ENCODE data around the gene FBXO34. TPM values are rescaled to one million over a fixed set of nuclear protein-coding genes. Genes with fewer than 3 reads are reported as not detected.

The FBXO34 gene
- polyA plus RNA-seq, 3 donors from 2014 or later, result 25.0 to 38.2 (median 38.1) TPM

GRCh38 chr14:55347748-55348147 lies 76.5 kb downstream of the FBXO34 start:
- H3K36me3 Mint-ChIP-seq, result peaks cover 0 to 21% (median 6%) of the 10 kb centered on the region in 3 donors
- peaks cover 0 to 2% (median 0%) of the 10 kb centered on the region in 3 donors for H3K27me3 Mint-ChIP-seq (ENCODE audit: low read depth in 3 of 3)
- no peak for DNase-seq
- H3K9me3 Mint-ChIP-seq, result no peaks in the 10 kb centered on the region
- peaks cover 40 to 81% of the 10 kb centered on the region in 2 donors for H3K4me1 Mint-ChIP-seq
- no peak overlapping the region for H3K4me3 Mint-ChIP-seq
- peak overlapping the region in 4 of 6 donors; percentile 3 to 43 (median 9) for H3K27ac Mint-ChIP-seq

- peaks cover 0 to 3% (median 1%) of the 10 kb centered on the region in 3 donors for H3K27me3 Mint-ChIP-seq (ENCODE audit: low read depth in 3 of 3)
- H3K36me3 Mint-ChIP-seq, result peaks cover 0 to 21% (median 6%) of the 10 kb centered on the region in 3 donors
- peak overlapping the region in 4 of 6 donors; percentile 7 to 28 (median 26) for H3K27ac Mint-ChIP-seq
- no peaks in the 10 kb centered on the region for H3K9me3 Mint-ChIP-seq
- peaks cover 46 to 85% of the 10 kb centered on the region in 2 donors for H3K4me1 Mint-ChIP-seq
- H3K4me3 Mint-ChIP-seq, result no peak overlapping the region
- no peak for DNase-seq
Observed at GRCh38 chr14:55348766-55349453, 77.7 kb downstream of the FBXO34 start.

- H3K27ac Mint-ChIP-seq, result peak overlapping the region in 3 of 6 donors; percentile 9 to 28 (median 25)
- DNase-seq, result no peak
- H3K4me1 Mint-ChIP-seq, result peaks cover 46 to 85% of the 10 kb centered on the region in 2 donors
- peaks cover 0 to 4% (median 1%) of the 10 kb centered on the region in 3 donors for H3K27me3 Mint-ChIP-seq (ENCODE audit: low read depth in 3 of 3)
- H3K4me3 Mint-ChIP-seq, result no peak overlapping the region
- H3K9me3 Mint-ChIP-seq, result no peaks in the 10 kb centered on the region
- peaks cover 0 to 21% (median 6%) of the 10 kb centered on the region in 3 donors for H3K36me3 Mint-ChIP-seq
Observed at GRCh38 chr14:55349565-55349964, 78.3 kb downstream of the FBXO34 start.

GRCh38 chr14:55350461-55350860 lies 79.2 kb downstream of the FBXO34 start:
- Mint-ChIP-seq H3K36me3 (peaks cover 0 to 21% (median 6%) of the 10 kb centered on the region in 3 donors), H3K9me3 (no peaks in the 10 kb centered on the region), H3K4me1 (peaks cover 45 to 85% of the 10 kb centered on the region in 2 donors), H3K4me3 (no peak overlapping the region), H3K27me3 (ENCODE audit: low read depth in 3 of 3) (peaks cover 0 to 4% (median 1%) of the 10 kb centered on the region in 3 donors), H3K27ac (peak overlapping the region in 4 of 6 donors; percentile 32 to 69 (median 44))
- no peak for DNase-seq

GRCh38 chr14:55351111-55351510 lies 79.9 kb downstream of the FBXO34 start:
- H3K27ac Mint-ChIP-seq, result peak overlapping the region in 4 of 6 donors; percentile 23 to 86 (median 54)

GRCh38 chr14:55352201-55352600 lies 81.0 kb downstream of the FBXO34 start:
- no peaks in the 10 kb centered on the region for H3K9me3 Mint-ChIP-seq
- peaks cover 0 to 4% (median 1%) of the 10 kb centered on the region in 3 donors for H3K27me3 Mint-ChIP-seq (ENCODE audit: low read depth in 3 of 3)
- peaks cover 35 to 67% of the 10 kb centered on the region in 2 donors for H3K4me1 Mint-ChIP-seq
- peaks cover 0 to 21% (median 6%) of the 10 kb centered on the region in 3 donors for H3K36me3 Mint-ChIP-seq
- DNase-seq, result no peak
- H3K4me3 Mint-ChIP-seq, result no peak overlapping the region
- H3K27ac Mint-ChIP-seq, result peak overlapping the region; percentile 48 to 87 (median 72)

More at GRCh38 chr14:55351111-55351510, 79.9 kb downstream of the FBXO34 start:
- Mint-ChIP-seq H3K4me3 (no peak overlapping the region), H3K27me3 (ENCODE audit: low read depth in 3 of 3) (peaks cover 0 to 4% (median 1%) of the 10 kb centered on the region in 3 donors), H3K36me3 (peaks cover 0 to 21% (median 6%) of the 10 kb centered on the region in 3 donors), H3K9me3 (no peaks in the 10 kb centered on the region), H3K4me1 (peaks cover 41 to 78% of the 10 kb centered on the region in 2 donors)
- DNase-seq, result no peak

DNA sequence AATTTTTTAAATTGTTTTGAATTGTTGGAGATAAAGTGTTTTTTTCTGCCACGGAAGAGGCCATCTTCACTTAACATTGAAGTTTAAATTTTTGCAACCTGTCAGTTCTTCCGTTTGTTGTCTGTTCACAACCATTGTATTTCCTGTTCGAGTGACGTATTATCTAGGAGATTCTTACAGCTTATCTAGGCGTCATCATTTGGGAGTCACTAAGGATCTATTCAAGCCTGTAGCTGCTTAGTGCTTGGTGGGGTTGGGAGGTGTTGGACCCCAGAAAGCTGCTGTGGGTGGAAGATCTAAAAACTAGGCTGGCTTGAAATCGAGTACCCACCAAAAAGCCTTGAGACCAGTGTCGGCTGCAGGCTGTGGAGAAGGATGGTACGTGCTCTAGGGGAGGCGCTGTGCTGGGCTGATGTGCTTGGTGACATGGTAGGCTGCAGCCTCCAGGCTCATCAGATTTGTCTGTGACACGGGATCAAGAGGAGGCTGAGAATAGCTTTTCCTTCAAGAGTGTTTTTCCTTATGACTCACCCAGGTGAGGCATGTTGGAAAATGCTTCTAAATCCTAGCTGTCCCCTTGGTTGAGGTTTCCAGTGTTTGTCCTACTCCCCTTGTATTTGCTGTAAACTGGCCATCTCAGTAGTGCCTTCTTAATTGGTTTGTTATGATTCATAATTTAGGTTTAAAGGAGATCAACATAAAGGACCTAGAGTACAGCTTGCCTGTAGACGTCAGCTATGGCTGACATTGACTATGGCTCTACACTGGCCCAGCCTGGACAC lies 82.7 kb downstream of the FBXO34 start:
- Mint-ChIP-seq H3K27me3 (ENCODE audit: low read depth in 3 of 3) (peaks cover 0 to 4% (median 1%) of the 10 kb centered on the region in 3 donors), H3K27ac (peak overlapping the region; percentile 87 to 97 (median 94)), H3K4me1 (peaks cover 30 to 53% of the 10 kb centered on the region in 2 donors), H3K4me3 (peak overlapping the region; percentile 56 to 90 (median 66)), H3K36me3 (peaks cover 0 to 21% (median 6%) of the 10 kb centered on the region in 3 donors), H3K9me3 (no peaks in the 10 kb centered on the region)
- peak; percentile 27 to 66 (median 48) for DNase-seq

GRCh38 chr14:55354500-55354899 lies 83.3 kb downstream of the FBXO34 start:
- no peaks in the 10 kb centered on the region for H3K9me3 Mint-ChIP-seq
- H3K4me1 Mint-ChIP-seq, result peaks cover 25 to 47% of the 10 kb centered on the region in 2 donors
- peak overlapping the region; percentile 87 to 97 (median 94) for H3K27ac Mint-ChIP-seq
- DNase-seq, result peak; percentile 69 to 76 (median 70)
- H3K27me3 Mint-ChIP-seq (ENCODE audit: low read depth in 3 of 3), result peaks cover 0 to 4% (median 1%) of the 10 kb centered on the region in 3 donors
- peaks cover 0 to 22% (median 6%) of the 10 kb centered on the region in 3 donors for H3K36me3 Mint-ChIP-seq
- peak overlapping the region; percentile 53 to 90 (median 66) for H3K4me3 Mint-ChIP-seq

DNA sequence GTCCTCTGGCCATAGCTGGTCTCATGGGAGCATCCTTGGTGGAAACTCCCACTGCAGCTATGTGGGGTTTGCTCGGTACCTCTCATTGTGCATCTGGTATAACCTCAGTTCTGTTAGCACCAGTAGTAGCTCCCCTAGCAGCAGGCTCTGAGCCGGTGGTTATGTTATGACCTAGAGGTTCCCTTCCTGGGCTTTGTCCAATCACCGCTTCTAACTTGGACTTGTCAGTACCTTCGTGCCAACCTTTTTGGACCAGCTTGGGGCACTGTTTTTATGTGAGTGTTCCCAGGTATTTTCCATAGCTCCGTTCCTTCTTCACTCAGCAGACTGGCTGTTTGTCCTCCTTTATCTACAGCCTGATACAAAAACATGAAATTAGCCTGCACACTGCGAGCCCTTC lies 84.7 kb downstream of the FBXO34 start:
- peaks cover 22 to 33% of the 10 kb centered on the region in 2 donors for H3K4me1 Mint-ChIP-seq
- no peak for DNase-seq
- peaks cover 0 to 17% (median 0%) of the 10 kb centered on the region in 3 donors for H3K36me3 Mint-ChIP-seq
- no peak overlapping the region for H3K4me3 Mint-ChIP-seq
- H3K27me3 Mint-ChIP-seq (ENCODE audit: low read depth in 3 of 3), result peaks cover 1 to 4% (median 1%) of the 10 kb centered on the region in 3 donors
- H3K9me3 Mint-ChIP-seq, result no peaks in the 10 kb centered on the region
- H3K27ac Mint-ChIP-seq, result peak overlapping the region in 2 of 6 donors; percentile 40 to 53

- Mint-ChIP-seq H3K9me3 (no peaks in the 10 kb centered on the region), H3K27ac (peak overlapping the region in 2 of 6 donors; percentile 43 to 53), H3K36me3 (peaks cover 0 to 7% (median 0%) of the 10 kb centered on the region in 3 donors)
Observed at GRCh38 chr14:55356913-55357312, 85.7 kb downstream of the FBXO34 start.

GRCh38 chr14:55359307-55359706 lies 88.1 kb downstream of the FBXO34 start:
- no peak overlapping the region for H3K4me3 Mint-ChIP-seq
- peaks cover 8 to 11% of the 10 kb centered on the region in 2 donors for H3K4me1 Mint-ChIP-seq
- H3K9me3 Mint-ChIP-seq, result no peaks in the 10 kb centered on the region
- DNase-seq, result no peak
- H3K27ac Mint-ChIP-seq, result no peak overlapping the region
- peaks cover 0 to 4% (median 3%) of the 10 kb centered on the region in 3 donors for H3K36me3 Mint-ChIP-seq
- H3K27me3 Mint-ChIP-seq (ENCODE audit: low read depth in 3 of 3), result peaks cover 0 to 1% (median 0%) of the 10 kb centered on the region in 3 donors

More at GRCh38 chr14:55356913-55357312, 85.7 kb downstream of the FBXO34 start:
- no peak overlapping the region for H3K4me3 Mint-ChIP-seq
- H3K27me3 Mint-ChIP-seq (ENCODE audit: low read depth in 3 of 3), result peaks cover 1 to 4% (median 1%) of the 10 kb centered on the region in 3 donors
- peaks cover 22 to 29% of the 10 kb centered on the region in 2 donors for H3K4me1 Mint-ChIP-seq
- DNase-seq, result no peak

DNA sequence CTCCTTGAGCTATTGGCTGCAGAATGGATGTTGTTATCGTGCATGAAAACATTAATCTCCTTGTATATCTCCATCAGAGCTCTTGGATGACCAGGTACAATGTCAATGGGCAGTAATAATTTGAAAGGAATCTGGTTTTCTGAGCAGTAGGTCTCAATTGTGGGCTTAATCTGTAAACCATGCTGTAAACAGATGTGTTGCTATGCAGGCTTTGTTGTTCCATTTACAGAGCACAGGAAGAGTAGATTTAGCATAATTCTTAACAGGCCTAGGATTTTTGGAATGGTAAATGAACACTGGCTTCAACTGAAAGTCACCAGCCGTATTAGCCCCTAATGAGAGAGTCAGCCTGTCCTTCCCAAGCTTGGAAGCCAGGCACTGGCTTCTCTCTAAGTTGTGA lies 90.0 kb downstream of the FBXO34 start:
- DNase-seq, result no peak
- no peaks in the 10 kb centered on the region for H3K9me3 Mint-ChIP-seq
- peaks cover 0 to 5% of the 10 kb centered on the region in 2 donors for H3K4me1 Mint-ChIP-seq
- H3K27me3 Mint-ChIP-seq (ENCODE audit: low read depth in 3 of 3), result peaks cover 0 to 1% (median 0%) of the 10 kb centered on the region in 3 donors
- H3K36me3 Mint-ChIP-seq, result peaks cover 3 to 11% (median 11%) of the 10 kb centered on the region in 3 donors
- H3K27ac Mint-ChIP-seq, result peak overlapping the region in 1 of 6 donors; percentile 15
- H3K4me3 Mint-ChIP-seq, result no peak overlapping the region

- peak overlapping the region in 2 of 6 donors; percentile 23 to 35 for H3K27ac Mint-ChIP-seq
- H3K4me1 Mint-ChIP-seq, result peaks cover 3 to 19% of the 10 kb centered on the region in 2 donors
- H3K36me3 Mint-ChIP-seq, result peaks cover 3 to 33% (median 21%) of the 10 kb centered on the region in 3 donors
- peaks cover 0 to 2% (median 0%) of the 10 kb centered on the region in 3 donors for H3K27me3 Mint-ChIP-seq (ENCODE audit: low read depth in 3 of 3)
- DNase-seq, result no peak
- H3K4me3 Mint-ChIP-seq, result no peak overlapping the region
- no peaks in the 10 kb centered on the region for H3K9me3 Mint-ChIP-seq
Observed at GRCh38 chr14:55366271-55366670, 95.0 kb downstream of the FBXO34 start.
